ENCODE results near the gene HOXB9. TPM values are rescaled to one million over a fixed set of nuclear protein-coding genes. Genes with fewer than 3 reads are reported as not detected.

HOXB9 gene
- total and polyA plus RNA-seq, 8 donors = 0.09 to 0.61 (median 0.15) TPM; not detected in 2

- intact Hi-C loops (cut with DNase I) = no loop called here
- H3K27me3 ChIP-seq = peaks cover 88 to 100% of the 10 kb centered on the region in 2 donors
- TF ChIP-seq CTCF (IDR thresholded peaks at IDR 0.05) = no peak
- no peaks in the 10 kb centered on the region for H3K9me3 ChIP-seq
- DNase-seq (no peak), ATAC-seq (no peak)
- H3K4me1 ChIP-seq = peaks cover 0 to 14% of the 10 kb centered on the region in 2 donors
- no peak overlapping the region for H3K4me3 ChIP-seq
- H3K27ac ChIP-seq = no peak overlapping the region
- no peaks in the 10 kb centered on the region for H3K36me3 ChIP-seq
Measured at GRCh38 chr17:48645639-48646182, 19.6 kb upstream of the HOXB9 start.

- H3K27ac ChIP-seq = no peak overlapping the region
- no peak for DNase-seq
- intact Hi-C loops (cut with DNase I) = no loop called here
- no peak for TF ChIP-seq CTCF (IDR thresholded peaks at IDR 0.05)
- no peaks in the 10 kb centered on the region for H3K9me3 ChIP-seq
- no peak overlapping the region for H3K4me3 ChIP-seq
- H3K4me1 ChIP-seq = peaks cover 0 to 14% of the 10 kb centered on the region in 2 donors
- H3K27me3 ChIP-seq = peaks cover 94 to 100% of the 10 kb centered on the region in 2 donors
- ATAC-seq = no peak
- no peaks in the 10 kb centered on the region for H3K36me3 ChIP-seq
Measured at GRCh38 chr17:48644910-48645557, 18.9 kb upstream of the HOXB9 start.

GRCh38 chr17:48644159-48644558 is 18.0 kb upstream of the HOXB9 start:
- no peak for TF ChIP-seq CTCF (IDR thresholded peaks at IDR 0.05)
- Histone ChIP-seq H3K27ac (no peak overlapping the region), H3K9me3 (no peaks in the 10 kb centered on the region), H3K27me3 (peaks cover 94 to 100% of the 10 kb centered on the region in 2 donors), H3K4me1 (peaks cover 0 to 14% of the 10 kb centered on the region in 2 donors), H3K4me3 (no peak overlapping the region), H3K36me3 (no peaks in the 10 kb centered on the region)
- DNase-seq (no peak), ATAC-seq (no peak)
- intact Hi-C loops (cut with DNase I) = no loop called here

DNA sequence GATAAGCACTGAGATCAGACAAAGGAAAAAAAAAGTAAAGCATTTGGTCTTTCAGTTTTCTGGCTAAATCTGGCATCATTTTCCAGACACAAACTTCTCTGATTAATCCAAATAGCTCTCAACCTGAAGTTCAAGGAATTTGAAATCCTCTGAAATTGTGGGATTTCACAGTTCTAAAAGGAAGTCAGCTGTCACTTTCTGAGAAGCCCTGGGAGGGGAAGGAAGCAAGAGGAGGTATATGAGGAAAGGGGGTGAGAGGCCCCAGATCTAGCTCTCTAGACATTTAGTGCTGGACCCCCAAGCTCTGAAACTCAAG is 17.5 kb upstream of the HOXB9 start:
- no peaks in the 10 kb centered on the region for H3K36me3 ChIP-seq

More for the DNA sequence above, 17.5 kb upstream of the HOXB9 start:
- no peak for DNase-seq
- Histone ChIP-seq H3K27me3 (peaks cover 98 to 100% of the 10 kb centered on the region in 2 donors), H3K9me3 (no peaks in the 10 kb centered on the region), H3K4me3 (no peak overlapping the region), H3K4me1 (peaks cover 0 to 14% of the 10 kb centered on the region in 2 donors), H3K27ac (no peak overlapping the region)
- TF ChIP-seq CTCF (IDR thresholded peaks at IDR 0.05) = no peak
- no peak for ATAC-seq
- intact Hi-C loops (cut with DNase I) = no loop called here
